Measurements from ENCODE around the gene WDR38. TPM values are rescaled to one million over a fixed set of nuclear protein-coding genes. Genes with fewer than 3 reads are reported as not detected.
"Not testable (repeated sequence)": the region's sequence is repeated elsewhere in the genome, so short reads cannot be mapped to it uniquely, and the experiment has no call there.

WDR38 gene
- polyA plus RNA-seq, 1 of the 3 experiments (the other 2 are of a cell fraction): not detected

DNA sequence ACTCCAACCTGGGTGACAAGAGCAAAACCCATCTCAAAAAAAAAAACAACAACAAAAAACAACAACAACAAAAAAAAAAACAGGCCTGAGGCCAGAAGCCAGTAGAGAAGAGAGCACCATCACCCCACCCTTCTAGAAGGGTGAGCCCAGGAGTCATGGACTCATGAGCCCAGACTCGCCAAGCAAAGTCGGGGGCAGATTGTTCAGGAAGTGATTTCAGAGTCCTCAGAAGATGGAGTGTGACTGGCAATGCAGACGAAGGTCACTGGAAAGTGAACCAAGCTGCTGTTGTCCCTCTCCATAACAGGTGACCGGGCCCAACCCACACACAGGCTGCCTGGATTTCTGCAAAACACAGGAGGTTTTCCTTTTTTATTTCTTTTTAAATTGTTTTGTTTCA is 9.0 kb upstream of the WDR38 start:
- no peaks in the 10 kb centered on the region for H3K79me2 ChIP-seq (ENCODE audit: insufficient read depth)
- no peaks in the 10 kb centered on the region for H3K27me3 ChIP-seq (ENCODE audit: insufficient read depth)
- no peaks in the 10 kb centered on the region for H3K9me3 ChIP-seq
- H3K4me2 ChIP-seq: no peak overlapping the region
- H3K4me1 ChIP-seq (ENCODE audit: control insufficient read depth in 1 of 2, insufficient read depth in 2 of 2, low read depth in 1 of 2, low read length in 1 of 2): no peaks in the 10 kb centered on the region
- no peak overlapping the region for H3K4me3 ChIP-seq (ENCODE audit: low read depth in 2 of 2, low read length in 1 of 2)
- H3K36me3 ChIP-seq (replicated peaks in 1 of 2; ENCODE audit: control insufficient read depth in 1 of 2, insufficient read depth in 2 of 2, low read length in 1 of 2): no peaks in the 10 kb centered on the region
- DNase-seq: no peak
- no peaks in the 10 kb centered on the region for H3K9me2 ChIP-seq
- no peak overlapping the region for H2AFZ ChIP-seq (ENCODE audit: low read depth)
- WGBS (ENCODE audit: low lambda C conversion rate): 93% methylated on average over 3 of the region's 4 CpGs
- H4K20me1 ChIP-seq (ENCODE audit: insufficient read depth): no peaks in the 10 kb centered on the region
- H3K27ac ChIP-seq (ENCODE audit: low read depth in 2 of 2, low read length in 1 of 2): no peak overlapping the region
- H3F3A ChIP-seq (replicated peaks; ENCODE audit: insufficient read depth): no peaks in the 10 kb centered on the region
- ChIA-PET CTCF (interaction anchor here (1.2 to 33.6 kb wide), 3 partner anchors 8 to 68 kb away, joined by 3 to 1436 read pairs (median 353); partner anchors contain the start of genes NR6A1, OLFML2A and WDR38), POLR2A (no interaction called here)
- no peak overlapping the region for H3K9ac ChIP-seq
- TF ChIP-seq TCF12 (IDR thresholded peaks at IDR 0.05): no peak

DNA sequence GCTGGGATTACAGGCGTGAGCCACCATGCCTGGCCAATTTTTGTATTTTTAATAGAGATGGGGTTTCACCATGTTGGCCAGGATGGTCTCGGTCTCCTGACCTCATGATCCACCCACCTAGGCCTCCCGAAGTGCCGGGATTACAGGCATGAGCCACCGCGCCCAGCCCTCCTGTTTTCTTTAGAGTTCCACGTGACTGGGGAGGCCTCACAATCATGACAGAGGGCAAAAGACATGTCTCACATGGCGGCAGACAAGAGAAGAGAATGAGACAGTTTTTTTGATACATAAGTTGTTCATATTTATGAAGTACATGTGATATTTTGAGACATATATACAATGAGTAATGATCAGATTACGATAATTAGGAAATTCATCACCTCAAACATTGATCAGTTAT is 6.8 kb upstream of the WDR38 start:
- DNase-seq; H3K4me1 ChIP-seq (ENCODE audit: control insufficient read depth in 1 of 2, insufficient read depth in 2 of 2, low read depth in 1 of 2, low read length in 1 of 2); H3K4me3 ChIP-seq (ENCODE audit: low read depth in 2 of 2, low read length in 1 of 2); H3K36me3 ChIP-seq (replicated peaks in 1 of 2; ENCODE audit: control insufficient read depth in 1 of 2, insufficient read depth in 2 of 2, low read length in 1 of 2); H3K9me3 ChIP-seq; H3F3A ChIP-seq (replicated peaks; ENCODE audit: insufficient read depth); POLR2A ChIA-PET; H2AFZ ChIP-seq (ENCODE audit: low read depth); H3K27me3 ChIP-seq (ENCODE audit: insufficient read depth); H3K9ac ChIP-seq; H3K9me2 ChIP-seq; H3K4me2 ChIP-seq; H4K20me1 ChIP-seq (ENCODE audit: insufficient read depth); H3K27ac ChIP-seq (ENCODE audit: low read depth in 2 of 2, low read length in 1 of 2); H3K79me2 ChIP-seq (ENCODE audit: insufficient read depth): not testable (repeated sequence)
- CTCF ChIA-PET: interaction anchor here (33.6 kb wide), 1 partner anchor 71 kb away, joined by 1436 read pairs; the partner anchor contains the start of genes NR6A1 and OLFML2A
- 91% methylated on average over 9 of the region's 9 CpGs for whole genome bisulfite sequencing (ENCODE audit: low lambda C conversion rate)

DNA sequence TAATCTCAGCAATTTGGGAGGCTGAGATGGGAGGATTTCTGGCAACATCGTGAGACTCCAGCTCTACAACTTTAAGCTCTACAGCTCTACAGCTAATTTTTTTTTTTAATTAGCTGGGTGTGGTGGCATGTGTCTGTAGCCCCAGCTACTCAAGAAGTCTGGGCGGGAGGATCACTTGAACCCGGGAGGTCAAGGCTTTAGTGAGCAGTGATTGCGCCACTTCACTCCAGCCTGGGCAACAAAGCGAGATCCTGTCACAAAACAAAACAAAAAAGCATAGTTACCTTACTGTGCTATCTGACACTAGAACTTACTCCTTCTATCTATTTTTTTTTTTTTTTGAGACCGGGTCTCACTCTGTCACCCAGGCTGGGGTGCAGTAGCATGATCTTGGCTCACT is 6.3 kb upstream of the WDR38 start:
- no peaks in the 10 kb centered on the region for H3K36me3 ChIP-seq (replicated peaks in 1 of 2; ENCODE audit: control insufficient read depth in 1 of 2, insufficient read depth in 2 of 2, low read length in 1 of 2)
- no peaks in the 10 kb centered on the region for H3K79me2 ChIP-seq (ENCODE audit: insufficient read depth)
- H2AFZ ChIP-seq (ENCODE audit: low read depth): no peak overlapping the region
- no peaks in the 10 kb centered on the region for H3K27me3 ChIP-seq (ENCODE audit: insufficient read depth)
- H3K27ac ChIP-seq (ENCODE audit: low read depth in 2 of 2, low read length in 1 of 2): no peak overlapping the region
- TF ChIP-seq TEAD4 (IDR thresholded peaks at IDR 0.05; ENCODE audit: borderline replicate concordance, insufficient read depth): no peak
- TF ChIP-seq SMC3 (IDR thresholded peaks at IDR 0.05; ENCODE audit: low read depth, low read length): no peak
- no peaks in the 10 kb centered on the region for H3F3A ChIP-seq (replicated peaks; ENCODE audit: insufficient read depth)
- H3K9me3 ChIP-seq: no peaks in the 10 kb centered on the region
- WGBS (ENCODE audit: low lambda C conversion rate): 95% methylated on average over 6 of the region's 6 CpGs
- H3K4me2 ChIP-seq: no peak overlapping the region
- H4K20me1 ChIP-seq (ENCODE audit: insufficient read depth): no peaks in the 10 kb centered on the region
- POLR2A ChIA-PET: interaction anchor here (0.7 kb wide), 1 partner anchor 8 kb away, joined by 3 read pairs; no protein-coding TSS in a partner anchor
- no peak for DNase-seq
- CTCF ChIA-PET: interaction anchor here (0.6 to 33.6 kb wide), 3 partner anchors 11 to 135 kb away, joined by 3 to 1436 read pairs (median 353); partner anchors contain the start of genes NR6A1 and OLFML2A
- no peak overlapping the region for H3K9ac ChIP-seq
- H3K4me3 ChIP-seq (ENCODE audit: low read depth in 2 of 2, low read length in 1 of 2): no peak overlapping the region
- no peaks in the 10 kb centered on the region for H3K9me2 ChIP-seq
- no peaks in the 10 kb centered on the region for H3K4me1 ChIP-seq (ENCODE audit: control insufficient read depth in 1 of 2, insufficient read depth in 2 of 2, low read depth in 1 of 2, low read length in 1 of 2)

DNA sequence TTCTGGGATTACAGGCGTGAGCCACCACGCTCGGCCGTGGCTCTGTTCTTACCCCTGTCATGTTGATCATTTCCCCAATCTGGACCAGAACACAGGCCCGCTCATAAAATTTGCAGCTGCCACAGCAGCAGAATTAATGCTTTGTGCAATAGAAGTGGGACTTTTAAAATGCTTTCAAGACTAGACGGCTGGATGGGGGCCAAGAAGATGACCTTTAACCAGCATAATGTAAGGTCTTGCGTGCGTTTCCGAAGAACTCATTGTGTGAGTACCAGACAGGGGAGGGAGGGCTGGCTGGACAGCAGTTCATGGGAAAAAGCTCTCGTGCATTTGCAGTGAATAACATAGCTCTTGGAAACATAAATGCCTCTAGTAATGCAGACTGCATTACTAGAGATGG is 3.5 kb upstream of the WDR38 start:
- peaks cover 3% of the 10 kb centered on the region for H3F3A ChIP-seq (replicated peaks; ENCODE audit: insufficient read depth)
- H3K27ac ChIP-seq (ENCODE audit: low read depth in 2 of 2, low read length in 1 of 2): no peak overlapping the region
- H3K4me1 ChIP-seq (ENCODE audit: control insufficient read depth in 1 of 2, insufficient read depth in 2 of 2, low read depth in 1 of 2, low read length in 1 of 2): peaks cover 0 to 4% of the 10 kb centered on the region in 2 experiments; a peak in 1 of 4 replicates
- no peak overlapping the region for H3K4me3 ChIP-seq (ENCODE audit: low read depth in 2 of 2, low read length in 1 of 2)
- CTCF ChIA-PET: interaction anchor here (7.7 to 33.6 kb wide), 3 partner anchors 14 to 74 kb away, joined by 215 to 1436 read pairs (median 353); partner anchors contain the start of genes NR6A1 and OLFML2A
- H3K9ac ChIP-seq: no peak overlapping the region
- H3K36me3 ChIP-seq (replicated peaks in 1 of 2; ENCODE audit: control insufficient read depth in 1 of 2, insufficient read depth in 2 of 2, low read length in 1 of 2): no peaks in the 10 kb centered on the region
- no peak for DNase-seq
- no peaks in the 10 kb centered on the region for H3K79me2 ChIP-seq (ENCODE audit: insufficient read depth)
- no peak overlapping the region for H2AFZ ChIP-seq (ENCODE audit: low read depth)
- H3K9me3 ChIP-seq: no peaks in the 10 kb centered on the region
- 49% methylated on average over 10 of the region's 10 CpGs for WGBS (ENCODE audit: low lambda C conversion rate)
- H3K27me3 ChIP-seq (ENCODE audit: insufficient read depth): no peaks in the 10 kb centered on the region
- no peak overlapping the region for H3K4me2 ChIP-seq
- H3K9me2 ChIP-seq: no peaks in the 10 kb centered on the region
- no peaks in the 10 kb centered on the region for H4K20me1 ChIP-seq (ENCODE audit: insufficient read depth)
- POLR2A ChIA-PET: no interaction called here
- TF ChIP-seq GATA2 (CRISPR knock-in tag; IDR thresholded peaks at IDR 0.05): no peak
- TF ChIP-seq EZH2phosphoT487 (IDR thresholded peaks at IDR 0.05; ENCODE audit: borderline replicate concordance, low read depth): no peak
- TF ChIP-seq RAD21 (IDR thresholded peaks at IDR 0.05; ENCODE audit: low read length): no peak
- no peak for TF ChIP-seq TAF1 (IDR thresholded peaks at IDR 0.05; ENCODE audit: borderline replicate concordance, low read depth, low read length)
- no peak for TF ChIP-seq NRF1 (IDR thresholded peaks at IDR 0.05; ENCODE audit: low read depth, low read length)
- TF ChIP-seq CHD2 (IDR thresholded peaks at IDR 0.05; ENCODE audit: low read length, partially characterized antibody): no peak
- TF ChIP-seq MXI1 (IDR thresholded peaks at IDR 0.05; ENCODE audit: low read depth, low read length): no peak
- no peak for TF ChIP-seq RXRA (IDR thresholded peaks at IDR 0.05; ENCODE audit: borderline replicate concordance, low read depth)
- TF ChIP-seq, protein P1, sequence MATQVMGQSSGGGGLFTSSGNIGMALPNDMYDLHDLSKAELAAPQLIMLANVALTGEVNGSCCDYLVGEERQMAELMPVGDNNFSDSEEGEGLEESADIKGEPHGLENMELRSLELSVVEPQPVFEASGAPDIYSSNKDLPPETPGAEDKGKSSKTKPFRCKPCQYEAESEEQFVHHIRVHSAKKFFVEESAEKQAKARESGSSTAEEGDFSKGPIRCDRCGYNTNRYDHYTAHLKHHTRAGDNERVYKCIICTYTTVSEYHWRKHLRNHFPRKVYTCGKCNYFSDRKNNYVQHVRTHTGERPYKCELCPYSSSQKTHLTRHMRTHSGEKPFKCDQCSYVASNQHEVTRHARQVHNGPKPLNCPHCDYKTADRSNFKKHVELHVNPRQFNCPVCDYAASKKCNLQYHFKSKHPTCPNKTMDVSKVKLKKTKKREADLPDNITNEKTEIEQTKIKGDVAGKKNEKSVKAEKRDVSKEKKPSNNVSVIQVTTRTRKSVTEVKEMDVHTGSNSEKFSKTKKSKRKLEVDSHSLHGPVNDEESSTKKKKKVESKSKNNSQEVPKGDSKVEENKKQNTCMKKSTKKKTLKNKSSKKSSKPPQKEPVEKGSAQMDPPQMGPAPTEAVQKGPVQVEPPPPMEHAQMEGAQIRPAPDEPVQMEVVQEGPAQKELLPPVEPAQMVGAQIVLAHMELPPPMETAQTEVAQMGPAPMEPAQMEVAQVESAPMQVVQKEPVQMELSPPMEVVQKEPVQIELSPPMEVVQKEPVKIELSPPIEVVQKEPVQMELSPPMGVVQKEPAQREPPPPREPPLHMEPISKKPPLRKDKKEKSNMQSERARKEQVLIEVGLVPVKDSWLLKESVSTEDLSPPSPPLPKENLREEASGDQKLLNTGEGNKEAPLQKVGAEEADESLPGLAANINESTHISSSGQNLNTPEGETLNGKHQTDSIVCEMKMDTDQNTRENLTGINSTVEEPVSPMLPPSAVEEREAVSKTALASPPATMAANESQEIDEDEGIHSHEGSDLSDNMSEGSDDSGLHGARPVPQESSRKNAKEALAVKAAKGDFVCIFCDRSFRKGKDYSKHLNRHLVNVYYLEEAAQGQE (IDR thresholded peaks at IDR 0.05; ENCODE audit: low read depth, low read length): no peak
- no peak for TF ChIP-seq SIN3A (IDR thresholded peaks at IDR 0.05; ENCODE audit: borderline replicate concordance, low read depth, low read length)
- no peak for TF ChIP-seq FOSL2 (IDR thresholded peaks at IDR 0.05; ENCODE audit: borderline replicate concordance, low read depth)
